NCI-H2227 (cell line): ENCODE data around the gene FRMD6.

Source experiments
- DNase-seq: peaks from one replicate; lab custom pipeline; 2025; ENCODE audit not compliant: unreplicated experiment; lab: John Stamatoyannopoulos, UW

The FRMD6 gene

GRCh38 chr14:51663783-51664326, 12.1 kb downstream of the FRMD6 start:
- DNase-seq, result no peak

GRCh38 chr14:51666070-51666469, 14.4 kb downstream of the FRMD6 start:
- DNase-seq, result no peak

GRCh38 chr14:51666826-51667225, 15.1 kb downstream of the FRMD6 start:
- DNase-seq, result no peak

DNA sequence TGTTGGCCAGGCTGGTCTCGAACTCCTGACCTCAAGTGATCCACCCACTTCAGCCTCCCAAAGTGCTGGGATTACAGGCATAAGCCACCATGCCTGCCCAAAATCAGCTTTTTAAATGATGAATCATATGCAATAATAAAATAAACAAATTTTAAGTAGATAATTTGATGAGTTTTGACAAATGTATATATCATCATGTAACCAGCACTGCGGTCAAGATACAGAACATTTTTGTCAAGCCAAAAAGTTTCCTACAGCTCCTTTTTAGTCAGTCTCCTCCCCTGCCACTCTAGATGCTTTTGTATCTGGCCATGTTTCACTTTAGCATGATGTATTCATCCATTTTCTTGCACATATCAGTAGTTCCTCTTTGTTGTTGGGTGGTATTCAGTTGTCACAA, 17.2 kb downstream of the FRMD6 start:
- DNase-seq, result no peak

GRCh38 chr14:51674294-51675002, 22.7 kb downstream of the FRMD6 start:
- no peak for DNase-seq

- no peak for DNase-seq
These were observed 24.8 kb downstream of the FRMD6 start for GRCh38 chr14:51676549-51676948.

GRCh38 chr14:51677266-51677665, 25.6 kb downstream of the FRMD6 start:
- DNase-seq, result no peak

- no peak for DNase-seq
These were observed 26.0 kb downstream of the FRMD6 start for GRCh38 chr14:51677738-51678137.

DNA sequence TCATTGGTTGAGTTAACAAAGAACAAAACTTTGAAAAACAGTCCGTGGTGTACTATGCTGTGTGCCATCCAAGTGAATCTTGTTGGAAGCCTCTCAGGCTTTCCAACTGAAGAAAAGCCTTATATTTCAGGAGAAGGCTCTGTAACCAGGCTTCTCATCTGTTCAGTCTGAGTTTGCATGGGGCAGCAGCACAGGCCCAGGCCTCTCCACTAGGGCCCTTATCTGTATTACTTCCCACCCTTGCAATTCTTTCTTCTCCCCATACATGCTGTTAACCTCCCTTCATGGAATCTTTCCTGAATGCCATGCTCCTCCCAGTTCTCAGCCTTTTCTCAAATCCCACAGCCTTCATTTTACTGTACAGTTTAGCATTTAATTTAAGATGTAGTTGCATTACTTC, 28.3 kb downstream of the FRMD6 start:
- no peak for DNase-seq

GRCh38 chr14:51681411-51681810, 29.7 kb downstream of the FRMD6 start:
- no peak for DNase-seq

GRCh38 chr14:51682411-51682810, 30.7 kb downstream of the FRMD6 start:
- DNase-seq, result no peak

DNA sequence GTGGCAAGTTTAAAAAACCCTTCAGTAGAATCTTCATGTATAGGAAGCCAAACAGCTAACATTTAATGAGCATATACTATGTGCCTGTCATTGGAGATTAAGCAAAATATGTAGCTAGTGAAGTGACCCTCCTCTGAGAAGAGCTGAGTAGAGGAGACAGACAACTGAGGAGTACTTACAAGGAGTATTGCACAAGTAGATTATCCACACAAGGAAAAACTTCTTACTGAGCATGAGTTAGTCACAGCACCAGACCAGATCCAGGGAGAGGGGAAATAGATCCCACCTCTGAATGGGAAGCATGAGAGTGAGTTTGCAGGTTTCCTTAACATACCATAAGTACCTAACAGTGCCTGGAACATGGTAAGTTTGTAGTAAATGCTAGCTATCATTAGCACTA, 33.0 kb downstream of the FRMD6 start:
- DNase-seq, result no peak

DNA sequence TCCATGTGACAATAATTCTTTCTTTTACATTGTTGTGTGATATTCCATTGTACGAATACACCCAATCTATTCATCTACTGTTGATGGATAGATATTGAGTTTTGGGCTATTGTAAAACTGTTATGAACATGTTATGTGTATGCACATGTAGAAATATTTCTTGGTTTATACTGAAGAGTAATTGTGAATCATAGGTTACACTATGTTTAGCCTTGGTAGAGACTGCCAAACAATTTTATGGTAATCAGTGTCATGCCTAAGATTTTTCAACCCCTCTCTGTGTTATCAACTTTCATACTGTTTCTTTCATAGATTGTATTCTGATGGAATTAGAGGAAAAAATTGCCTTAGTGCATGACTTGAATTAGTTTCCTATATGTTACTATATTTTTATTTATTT, 39.5 kb downstream of the FRMD6 start:
- no peak for DNase-seq

DNA sequence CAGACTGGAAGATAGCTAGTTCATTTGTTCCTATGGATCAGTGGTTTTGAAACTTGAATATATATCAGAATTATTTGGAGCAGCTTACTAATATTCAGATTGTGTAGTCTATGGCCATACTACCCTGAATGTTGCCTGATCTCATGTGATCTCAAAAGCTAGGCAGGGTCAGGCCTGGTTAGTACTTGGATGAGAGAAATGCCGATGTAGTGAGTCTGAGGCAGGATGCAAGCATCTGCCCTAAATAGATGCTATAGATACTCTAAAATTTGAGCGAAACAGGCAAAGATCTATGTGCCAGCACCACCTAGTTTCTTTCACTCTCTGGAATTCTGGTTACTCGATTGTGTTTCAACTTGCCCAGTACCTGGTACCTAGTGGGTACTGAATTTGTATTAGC, 40.9 kb downstream of the FRMD6 start:
- no peak for DNase-seq

DNA sequence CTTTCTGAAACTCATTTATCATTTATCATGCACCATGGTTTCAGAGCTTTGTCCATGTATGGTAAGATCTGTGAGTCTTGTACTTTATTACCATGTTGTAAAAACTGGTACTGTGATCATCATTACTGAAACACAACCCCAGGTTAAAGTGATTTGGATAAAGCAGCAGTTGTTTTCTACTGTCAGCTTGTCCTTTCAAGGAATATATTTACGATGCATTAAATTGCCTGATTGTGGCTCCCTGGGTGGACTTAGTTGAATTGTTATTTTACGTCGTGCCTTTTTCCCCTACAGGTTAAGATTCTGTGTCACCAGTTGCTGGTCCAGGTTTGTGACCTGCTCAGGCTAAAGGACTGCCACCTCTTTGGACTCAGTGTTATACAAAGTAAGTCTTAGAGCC, 46.1 kb downstream of the FRMD6 start:
- no peak for DNase-seq

DNA sequence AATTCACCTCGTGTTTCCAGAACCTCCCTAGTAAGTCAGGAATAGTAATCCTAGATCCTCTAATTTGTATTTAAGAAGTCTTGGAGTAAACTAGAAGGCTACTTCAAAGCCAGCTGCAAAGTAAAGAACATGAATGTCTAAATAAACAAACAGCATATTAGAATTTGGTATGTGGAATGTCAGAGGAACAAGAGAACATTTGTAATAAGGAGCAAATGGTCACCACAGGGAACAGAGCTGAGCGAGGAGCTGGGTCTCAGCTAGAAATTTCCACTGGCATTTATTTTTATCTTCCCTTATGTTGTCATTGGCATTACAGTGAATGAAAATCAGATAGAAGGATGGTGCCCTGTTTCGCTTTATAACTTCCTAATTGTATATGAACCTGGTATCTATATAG, 50.2 kb downstream of the FRMD6 start:
- DNase-seq, result no peak

DNA sequence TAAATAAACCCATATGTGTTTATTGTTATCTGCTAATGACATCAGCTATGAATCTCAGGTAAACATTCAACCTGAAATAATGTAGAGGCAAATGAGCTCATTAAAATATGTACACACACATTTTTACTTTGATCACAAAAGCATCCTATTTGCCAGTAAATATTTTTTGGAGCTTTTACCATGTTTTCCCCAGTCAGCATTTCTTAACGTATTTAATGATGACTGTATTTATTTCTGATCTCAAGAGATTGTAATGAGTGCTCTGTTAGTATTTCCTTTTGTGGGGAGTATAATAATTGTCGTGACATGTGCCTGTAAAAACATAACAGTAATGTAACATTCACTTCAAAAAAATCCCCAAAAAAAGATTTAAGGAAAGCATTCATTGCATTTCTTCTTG, 52.1 kb downstream of the FRMD6 start:
- DNase-seq, result no peak

DNA sequence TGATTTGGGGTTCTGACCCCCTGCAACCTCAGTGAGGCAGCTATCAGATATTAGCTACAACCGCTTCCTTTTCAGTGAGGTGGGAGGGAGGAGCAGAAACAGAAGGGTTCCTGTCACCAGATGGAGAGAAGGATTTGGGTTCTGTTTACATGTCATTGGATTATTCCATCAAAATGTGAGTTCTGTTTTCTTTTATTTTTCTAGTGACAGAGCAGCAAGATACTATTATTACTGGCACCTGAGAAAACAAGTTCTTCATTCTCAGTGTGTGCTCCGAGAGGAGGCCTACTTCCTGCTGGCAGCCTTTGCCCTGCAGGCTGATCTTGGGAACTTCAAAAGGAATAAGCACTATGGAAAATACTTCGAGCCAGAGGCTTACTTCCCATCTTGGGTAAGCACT, 52.8 kb downstream of the FRMD6 start:
- no peak for DNase-seq

GRCh38 chr14:51707327-51707726, 55.6 kb downstream of the FRMD6 start:
- DNase-seq, result no peak

DNA sequence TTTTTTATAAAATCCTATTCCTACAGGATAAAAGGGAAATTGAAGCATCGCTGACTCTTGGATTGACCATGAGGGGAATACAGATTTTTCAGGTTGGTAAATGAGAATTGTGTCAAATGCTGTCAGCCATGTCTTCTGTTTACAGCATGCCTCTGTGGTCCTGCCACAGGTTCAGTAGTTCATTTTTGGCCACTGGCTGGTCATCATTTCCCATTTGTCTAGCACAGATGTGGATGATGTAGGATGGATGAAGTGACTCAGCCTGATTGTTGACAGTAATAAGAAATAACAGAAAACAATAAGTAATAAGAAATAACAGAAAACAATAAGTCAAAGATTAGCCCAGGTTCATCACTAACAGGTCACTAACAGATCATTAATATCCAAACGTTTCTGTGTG, 59.8 kb downstream of the FRMD6 start:
- DNase-seq, result no peak

DNA sequence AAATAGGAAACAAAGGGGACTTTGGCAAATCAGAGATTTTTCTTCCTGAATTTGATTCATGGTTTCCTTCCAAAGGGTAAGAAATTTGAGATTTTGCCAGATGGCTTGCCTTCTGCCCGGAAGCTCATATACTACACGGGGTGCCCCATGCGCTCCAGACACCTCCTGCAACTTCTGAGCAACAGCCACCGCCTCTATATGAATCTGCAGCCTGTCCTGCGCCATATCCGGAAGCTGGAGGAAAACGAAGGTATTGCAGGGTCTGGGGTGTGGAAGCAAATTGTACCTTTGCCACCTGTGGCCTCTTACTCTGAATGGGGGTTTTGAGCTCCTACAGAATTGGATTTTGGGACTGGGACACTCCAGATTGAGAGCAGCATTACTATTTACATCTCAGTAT, 63.5 kb downstream of the FRMD6 start:
- no peak for DNase-seq

- DNase-seq, result no peak
These were observed 64.0 kb downstream of the FRMD6 start for GRCh38 chr14:51715742-51716141.

DNA sequence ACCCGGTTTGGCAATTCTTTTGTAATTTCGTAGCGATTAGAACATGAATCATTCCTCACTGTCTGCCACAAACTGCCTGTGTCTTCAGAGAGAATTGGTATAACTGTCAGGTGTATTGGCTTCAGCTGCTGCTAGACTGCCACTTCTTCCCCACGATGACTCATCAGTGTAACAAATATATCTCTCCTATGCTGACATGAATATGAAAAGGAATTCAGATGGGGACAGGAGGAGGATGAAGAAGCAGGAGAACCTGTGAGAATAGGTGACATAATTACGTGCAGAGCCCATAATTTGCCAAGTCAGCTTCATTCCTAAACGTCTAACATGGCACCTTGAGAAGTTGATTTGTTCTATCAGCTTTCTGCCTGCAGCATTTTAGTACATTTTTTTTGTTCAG, 64.9 kb downstream of the FRMD6 start:
- DNase-seq, result no peak
